Inflammatory macrophage treated with lipopolysaccharide for 4 hours (primary cell): ENCODE data around the gene CDC7.
"Not testable (repeated sequence)": the region's sequence is repeated elsewhere in the genome, so short reads cannot be mapped to it uniquely, and the experiment has no call there.

Experiments used
- DNase-seq: peaks from one replicate; pipeline ENCODE4 v3.0.0-alpha.2; 2020

CDC7 gene

GRCh38 chr1:91500756-91501522 lies at the start of gene CDC7:
Gene CDC7, plus strand, starts transcription at chr1:91500851. Its CDS starts 866 bp downstream, at chr1:91501717.
- DNase-seq = peak; percentile 80

DNA sequence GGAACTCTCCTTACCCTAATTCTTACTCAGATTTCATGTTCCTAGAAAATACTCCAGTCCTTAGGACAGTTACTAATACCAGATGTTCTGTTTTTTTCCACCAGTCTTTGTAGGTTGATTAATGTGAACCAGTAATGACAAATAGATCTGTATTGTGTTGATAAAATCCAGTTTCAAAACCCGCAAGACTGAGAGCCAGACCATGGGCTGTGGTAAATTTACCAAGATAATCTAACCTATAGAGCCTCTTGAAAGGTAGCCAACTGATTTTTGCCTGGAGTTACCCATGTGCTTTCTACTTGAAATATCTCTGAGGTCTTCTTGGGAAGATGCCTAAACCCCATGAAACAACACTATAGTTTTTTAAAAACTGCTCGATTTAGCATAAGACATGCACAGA lies 46.5 kb upstream of the CDC7 start:
- DNase-seq = no peak

DNA sequence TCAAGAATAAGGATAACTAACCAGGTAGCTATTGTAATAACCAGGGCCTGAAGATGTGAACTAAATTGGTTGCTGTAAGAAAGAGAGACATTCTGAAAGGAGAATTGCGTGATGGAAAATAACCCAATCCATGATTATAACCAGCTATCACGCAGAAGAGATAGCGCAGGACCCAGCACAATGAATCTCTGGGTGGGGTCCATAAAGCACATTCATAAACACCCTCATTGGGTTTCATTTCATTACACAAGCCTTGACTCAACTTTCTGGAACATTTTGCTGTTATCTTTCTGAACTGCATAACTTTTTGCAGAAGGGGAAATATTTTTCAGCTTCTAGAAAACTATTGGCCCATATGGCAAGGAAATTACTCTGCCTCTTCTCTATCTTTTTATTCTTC lies 45.3 kb upstream of the CDC7 start:
- no peak for DNase-seq

GRCh38 chr1:91455896-91456295 lies 44.8 kb upstream of the CDC7 start:
- no peak for DNase-seq

DNA sequence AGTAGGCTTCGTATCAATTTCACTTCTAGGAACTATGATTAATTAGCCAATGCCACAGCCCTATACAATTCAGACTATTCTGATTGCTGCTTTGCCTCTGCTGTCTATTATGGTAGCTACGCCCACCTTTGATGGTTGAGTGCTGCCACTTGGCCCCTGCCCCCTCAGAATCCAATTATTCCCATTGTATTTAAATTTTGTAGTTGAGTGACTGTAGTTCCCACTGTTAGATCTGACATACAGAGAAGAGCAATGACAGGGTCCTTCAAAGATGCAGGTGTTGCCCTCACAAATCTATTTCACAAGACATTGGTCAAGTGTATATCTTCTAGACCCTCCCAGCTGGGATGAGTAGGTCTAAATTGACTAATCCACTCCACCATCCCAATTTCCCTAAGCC lies 35.3 kb upstream of the CDC7 start:
- DNase-seq = not testable (repeated sequence)

- DNase-seq = no peak
Observed at GRCh38 chr1:91476533-91477217, 24.0 kb upstream of the CDC7 start.

DNA sequence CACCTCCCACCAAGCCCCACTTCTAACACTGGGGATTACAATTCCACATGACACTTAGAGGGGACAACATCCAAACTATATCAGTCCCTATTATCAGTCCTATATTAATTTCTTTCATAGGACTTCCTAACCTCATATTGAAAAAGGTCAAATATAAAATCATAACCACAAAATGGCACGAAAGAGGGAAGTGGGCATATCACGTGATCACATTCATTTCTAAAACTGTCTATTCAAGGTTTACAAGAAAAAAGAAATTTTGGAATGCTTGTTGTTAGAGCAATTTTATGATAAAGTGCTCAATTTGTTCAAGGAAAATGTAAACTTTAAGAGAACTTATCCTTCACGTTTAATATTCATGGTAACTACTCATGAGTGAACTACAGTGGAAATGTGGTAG lies 13.2 kb upstream of the CDC7 start:
- no peak for DNase-seq

- no peak for DNase-seq
Observed at GRCh38 chr1:91490501-91490900, 10.2 kb upstream of the CDC7 start.

DNA sequence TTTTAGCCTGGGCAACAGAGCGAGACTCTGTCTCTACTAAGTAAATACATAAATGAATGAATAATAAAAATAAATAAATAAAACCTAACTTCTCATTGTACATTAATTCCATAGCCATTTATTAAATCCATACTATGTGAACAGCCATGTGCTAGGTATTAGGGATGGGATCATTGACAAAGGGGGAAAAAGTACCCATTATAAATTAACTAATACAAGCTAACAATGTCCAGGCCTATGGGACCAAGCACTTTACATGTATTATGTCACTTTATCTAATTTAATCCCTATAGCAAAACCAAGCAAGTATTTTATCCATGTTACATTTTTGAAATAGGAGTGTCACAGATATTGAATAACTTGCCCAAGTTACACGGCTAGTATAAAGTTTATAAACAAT lies 2.6 kb upstream of the CDC7 start:
- DNase-seq = no peak

DNA sequence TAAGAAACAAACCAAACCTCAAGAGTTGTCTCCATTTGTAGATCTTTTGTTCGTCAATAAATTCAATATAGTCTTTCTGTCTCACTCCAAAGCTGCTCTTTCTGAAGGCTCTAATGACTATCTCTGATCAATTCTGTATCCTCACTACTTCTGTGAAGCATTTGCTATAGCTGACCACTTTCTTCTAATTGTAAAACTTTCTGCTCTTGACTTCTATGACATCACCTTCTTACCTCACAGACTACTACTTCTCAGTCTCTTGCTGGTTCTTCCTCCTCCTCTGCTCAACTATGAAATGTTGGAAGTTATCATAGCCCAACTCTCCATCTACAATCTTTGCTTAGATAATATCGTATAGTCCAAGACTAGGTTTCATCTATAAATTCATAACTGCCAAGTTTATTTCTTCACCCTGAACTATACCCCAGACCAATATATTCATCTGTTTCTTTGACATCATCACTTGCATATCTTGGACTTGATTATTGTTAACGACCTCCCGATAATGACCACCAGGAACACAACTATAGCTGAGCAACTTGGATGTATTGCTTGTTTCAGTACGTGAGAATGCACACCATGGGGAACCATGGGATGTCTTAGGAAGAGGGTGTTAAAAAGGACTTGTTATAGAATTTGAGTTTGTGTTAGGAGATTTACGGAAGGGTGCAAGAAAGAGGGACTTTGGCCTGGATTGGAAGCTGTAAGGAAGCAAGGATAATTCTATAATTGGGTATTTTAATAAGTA lies 2.0 kb upstream of the CDC7 start:
- DNase-seq = no peak

DNA sequence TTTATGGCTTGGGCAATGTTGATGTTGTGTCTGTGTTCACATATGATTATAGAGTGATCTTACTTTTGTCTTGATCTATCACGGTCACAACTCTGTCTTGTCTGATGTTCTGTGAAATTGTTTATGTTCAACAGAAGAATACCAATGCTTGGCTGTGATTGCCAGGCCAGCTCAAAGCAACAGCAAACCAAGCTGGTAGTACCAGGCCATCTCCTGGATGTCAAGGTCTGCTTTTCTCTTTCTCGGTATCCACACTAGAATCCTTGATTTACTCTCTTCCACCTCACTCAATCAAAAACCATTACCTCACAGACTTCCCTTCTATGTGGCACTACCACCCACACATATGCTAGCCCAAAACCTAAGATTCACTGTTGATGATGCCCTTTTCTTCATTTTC lies 1.3 kb upstream of the CDC7 start:
- DNase-seq = no peak

DNA sequence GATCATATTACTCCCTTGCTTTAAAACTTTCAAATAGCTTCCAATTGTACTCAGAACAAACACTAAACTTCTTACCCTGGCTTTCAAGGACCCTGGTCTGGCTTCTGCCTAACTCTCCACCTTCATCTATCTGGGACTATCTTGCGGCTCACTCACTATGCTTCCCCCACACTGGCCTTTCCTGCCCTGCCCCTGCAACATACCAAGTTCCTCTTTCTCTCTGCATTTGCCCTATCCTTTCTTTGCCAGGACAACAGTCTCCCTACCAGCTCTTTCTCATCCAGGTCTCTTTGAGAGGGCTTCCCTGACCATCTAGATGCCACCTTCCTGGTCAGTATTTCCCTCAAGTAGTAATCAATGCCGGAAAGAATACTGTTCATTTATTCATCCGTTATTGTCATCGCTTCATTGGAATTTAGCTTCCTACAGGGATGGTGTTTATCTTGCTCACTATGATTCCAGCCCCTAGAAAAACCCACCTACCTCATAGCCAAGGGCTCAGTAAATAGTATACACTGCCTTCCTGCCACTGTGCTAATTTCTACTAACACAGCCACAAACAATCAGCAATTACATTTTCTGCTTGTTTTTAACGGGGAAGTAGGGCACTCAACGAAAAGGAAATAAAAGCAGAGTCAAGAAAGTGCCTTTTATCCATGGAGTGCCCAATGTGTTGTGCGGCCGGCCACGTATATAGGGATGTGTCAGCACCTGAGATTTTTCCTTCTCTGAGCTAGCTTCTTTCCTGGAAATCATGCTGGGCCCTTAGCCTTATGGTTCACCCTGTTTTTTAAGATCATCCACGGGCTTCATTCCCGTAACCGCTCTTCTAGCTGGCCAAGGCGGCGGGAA lies 521 bp upstream of the CDC7 start:
- peak; percentile 18 for DNase-seq

GRCh38 chr1:91501523-91501851 lies 836 bp downstream of the CDC7 start:
- peak; percentile 6 for DNase-seq

DNA sequence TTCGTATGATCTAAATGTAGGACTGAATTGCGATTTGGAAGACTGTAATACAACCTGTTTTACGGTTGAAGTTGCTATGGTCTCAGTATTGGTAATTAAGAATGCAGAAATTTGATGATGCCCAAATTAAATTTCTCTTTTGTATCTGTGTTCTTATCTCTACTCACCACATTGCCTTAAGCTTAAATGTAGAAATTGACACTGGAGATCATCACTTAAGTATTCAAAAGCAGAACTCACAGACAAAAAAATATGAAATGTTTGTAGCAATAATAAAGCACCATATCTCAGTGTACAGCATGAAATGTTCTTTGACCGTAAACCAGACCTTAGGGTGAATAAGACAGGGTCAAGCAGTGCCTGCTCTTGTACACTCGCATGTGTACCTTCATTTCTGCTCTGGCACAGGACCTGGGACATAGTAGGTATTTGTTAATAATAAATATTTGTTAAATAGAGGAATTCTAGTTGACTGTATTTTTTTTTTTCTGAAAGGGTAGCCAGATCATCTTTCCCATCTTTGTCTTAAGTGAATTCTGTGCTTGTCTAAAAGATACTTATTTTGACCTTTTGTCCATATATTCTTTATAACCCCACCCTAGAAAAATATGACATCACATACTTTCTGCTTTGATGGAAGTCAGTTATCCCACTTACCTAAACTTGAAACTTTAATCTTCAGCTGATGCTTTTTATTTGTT lies 1.5 kb downstream of the CDC7 start:
- DNase-seq = no peak

- no peak for DNase-seq
Observed at GRCh38 chr1:91502672-91503184, 2.1 kb downstream of the CDC7 start.

DNA sequence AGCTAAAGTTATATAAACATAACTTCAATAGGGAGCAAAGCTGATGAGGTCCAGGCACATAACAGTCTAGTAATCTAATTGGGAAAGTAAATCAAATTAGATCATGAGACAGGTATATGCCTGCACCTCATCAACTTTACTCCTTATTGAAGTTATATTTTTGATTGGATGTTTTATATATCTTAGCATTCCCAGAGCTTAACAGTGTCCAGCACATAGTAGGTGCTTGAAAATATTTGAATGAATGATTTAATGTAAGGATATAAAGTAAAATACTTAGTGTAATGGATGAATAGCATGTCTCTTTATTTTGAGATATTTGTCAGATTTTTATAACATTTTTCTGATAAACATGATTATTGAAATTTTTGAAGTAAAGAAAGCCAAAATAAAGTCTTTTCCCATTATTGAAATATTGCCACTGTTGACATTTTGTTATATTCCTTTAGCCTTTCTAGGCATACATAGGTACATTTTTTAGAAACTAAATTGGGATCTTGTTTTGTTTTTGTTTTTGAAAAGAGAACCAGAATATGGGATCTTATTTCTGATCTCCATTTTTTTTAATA lies 2.8 kb downstream of the CDC7 start:
- no peak for DNase-seq

DNA sequence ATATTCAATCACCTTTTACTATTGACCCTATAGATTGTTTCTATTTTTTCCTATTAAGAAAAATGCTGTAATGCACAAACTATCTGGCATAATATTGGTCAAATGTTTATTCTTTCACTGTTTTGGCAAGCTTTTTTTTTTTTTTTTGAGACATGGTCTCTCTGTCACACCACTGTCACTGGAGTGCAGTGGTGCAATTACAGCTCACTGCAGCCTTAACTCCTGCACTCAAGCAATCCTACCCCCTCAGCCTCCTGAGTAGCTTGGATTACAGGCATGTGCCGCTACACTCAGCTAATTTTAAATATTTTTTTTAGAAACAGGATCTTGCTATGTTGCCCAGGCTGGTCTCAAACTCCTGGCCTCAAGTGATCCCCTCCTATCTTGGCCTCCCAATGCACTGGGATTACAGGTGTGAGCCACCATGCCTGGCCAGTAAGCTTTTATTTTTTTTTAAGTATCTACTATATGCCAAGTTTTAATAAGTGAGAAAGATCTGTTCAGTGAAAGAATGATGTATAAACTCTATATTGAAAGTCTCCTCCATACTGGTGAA lies 3.4 kb downstream of the CDC7 start:
- DNase-seq = no peak

DNA sequence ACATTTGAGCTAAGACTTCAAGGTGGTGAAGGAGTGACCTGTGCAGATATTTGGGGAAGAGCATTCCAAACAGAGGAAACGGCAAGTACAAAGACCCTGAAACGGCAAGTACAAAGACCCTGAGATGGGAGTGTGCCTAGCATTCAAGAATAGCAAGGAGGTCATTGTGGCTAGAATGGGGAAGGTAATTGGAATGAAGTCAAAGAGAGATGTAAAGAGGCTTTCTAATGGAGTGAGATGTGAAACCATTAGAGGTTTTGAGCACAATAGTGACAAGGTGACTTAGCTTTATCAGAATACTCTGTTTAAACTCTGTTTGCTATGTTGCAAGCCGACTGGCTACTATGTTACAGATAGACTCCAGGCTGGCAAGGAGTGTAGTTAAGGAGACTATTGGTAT lies 4.4 kb downstream of the CDC7 start:
- no peak for DNase-seq

DNA sequence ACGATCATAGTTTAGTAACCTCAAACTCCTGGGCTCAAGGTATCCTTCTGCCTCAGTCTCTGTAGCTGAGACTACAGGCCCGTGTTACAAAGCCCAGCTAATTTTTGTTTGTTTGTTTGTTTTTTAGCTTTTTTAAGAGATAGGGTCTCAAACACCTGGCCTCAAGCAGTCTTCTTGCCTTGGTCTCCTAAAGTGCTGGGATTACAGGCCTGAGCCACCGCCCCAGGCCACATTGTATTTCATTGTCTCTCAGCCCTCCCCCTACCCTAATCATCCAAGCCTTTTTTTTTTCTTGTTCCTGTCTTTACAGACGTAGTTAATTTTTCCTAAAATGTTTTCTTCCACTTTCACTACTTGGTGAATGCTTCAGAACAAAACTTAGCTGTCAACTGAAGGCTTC lies 5.4 kb downstream of the CDC7 start:
- DNase-seq = no peak

GRCh38 chr1:91507328-91507727 lies 6.7 kb downstream of the CDC7 start:
- no peak for DNase-seq

- no peak for DNase-seq
Observed at GRCh38 chr1:91510754-91511153, 10.1 kb downstream of the CDC7 start.

DNA sequence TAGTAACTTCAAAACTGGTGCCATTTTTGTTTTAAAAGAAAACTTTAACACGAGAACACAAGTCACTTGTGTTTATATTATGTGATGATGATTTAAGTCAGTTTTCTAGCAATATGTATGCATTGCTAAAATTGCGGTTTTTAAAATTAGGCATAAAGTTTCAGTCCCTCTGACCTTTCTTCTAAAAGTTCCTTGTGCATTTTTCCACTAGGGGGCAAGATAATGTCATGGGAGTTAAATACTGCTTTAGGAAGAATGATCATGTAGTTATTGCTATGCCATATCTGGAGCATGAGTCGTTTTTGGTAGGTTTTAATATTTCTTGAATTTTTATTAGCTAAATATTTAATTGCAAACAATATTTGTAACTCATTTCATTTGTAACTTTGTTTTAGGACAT lies 10.7 kb downstream of the CDC7 start:
- DNase-seq = peak; percentile 39
